ENCODE measurements around the gene CLEC14A. TPM values are rescaled to one million over a fixed set of nuclear protein-coding genes. Genes with fewer than 3 reads are reported as not detected.

CLEC14A gene
- total and polyA plus RNA-seq, 9 donors, result 19.5 to 29.9 (median 27.3) TPM

GRCh38 chr14:38252066-38252710, 3.7 kb downstream of the CLEC14A start:
- no CpG with 5 or more reads among the region's 4 CpGs for WGBS (ENCODE audit: insufficient coverage)
- Histone ChIP-seq H3K27ac (ENCODE audit: low read length) (no peak overlapping the region), H3K9me3 (replicated peaks; ENCODE audit: control insufficient read depth, low read depth, low read length) (no peaks in the 10 kb centered on the region), H3K27me3 (ENCODE audit: control insufficient read depth, insufficient read depth, low read length) (peaks cover 19% of the 10 kb centered on the region), H3K36me3 (ENCODE audit: control insufficient read depth, insufficient read depth, low read length) (no peaks in the 10 kb centered on the region), H3K4me1 (ENCODE audit: control insufficient read depth, insufficient read depth, low read length) (peaks cover 8% of the 10 kb centered on the region), H3K4me3 (ENCODE audit: low read length) (no peak overlapping the region)
- DNase-seq, result no peak

GRCh38 chr14:38250331-38250730, 5.6 kb downstream of the CLEC14A start:
- DNase-seq, result peak; percentile 5
- Histone ChIP-seq H3K27me3 (ENCODE audit: control insufficient read depth, insufficient read depth, low read length) (peaks cover 11% of the 10 kb centered on the region), H3K4me3 (ENCODE audit: low read length) (no peak overlapping the region), H3K36me3 (ENCODE audit: control insufficient read depth, insufficient read depth, low read length) (no peaks in the 10 kb centered on the region), H3K4me1 (ENCODE audit: control insufficient read depth, insufficient read depth, low read length) (peaks cover 6% of the 10 kb centered on the region), H3K9me3 (replicated peaks; ENCODE audit: control insufficient read depth, low read depth, low read length) (no peaks in the 10 kb centered on the region), H3K27ac (ENCODE audit: low read length) (no peak overlapping the region)

- H3K9me3 ChIP-seq (replicated peaks; ENCODE audit: control insufficient read depth, low read depth, low read length), result no peaks in the 10 kb centered on the region
- DNase-seq, result no peak
- no peak overlapping the region for H3K27ac ChIP-seq (ENCODE audit: low read length)
- H3K27me3 ChIP-seq (ENCODE audit: control insufficient read depth, insufficient read depth, low read length), result no peaks in the 10 kb centered on the region
- no CpG with 5 or more reads among the region's 3 CpGs for WGBS (ENCODE audit: insufficient coverage)
- H3K36me3 ChIP-seq (ENCODE audit: control insufficient read depth, insufficient read depth, low read length), result no peaks in the 10 kb centered on the region
- H3K4me1 ChIP-seq (ENCODE audit: control insufficient read depth, insufficient read depth, low read length), result no peaks in the 10 kb centered on the region
- H3K4me3 ChIP-seq (ENCODE audit: low read length), result no peak overlapping the region
These were observed 7.4 kb downstream of the CLEC14A start for GRCh38 chr14:38248321-38249028.

DNA sequence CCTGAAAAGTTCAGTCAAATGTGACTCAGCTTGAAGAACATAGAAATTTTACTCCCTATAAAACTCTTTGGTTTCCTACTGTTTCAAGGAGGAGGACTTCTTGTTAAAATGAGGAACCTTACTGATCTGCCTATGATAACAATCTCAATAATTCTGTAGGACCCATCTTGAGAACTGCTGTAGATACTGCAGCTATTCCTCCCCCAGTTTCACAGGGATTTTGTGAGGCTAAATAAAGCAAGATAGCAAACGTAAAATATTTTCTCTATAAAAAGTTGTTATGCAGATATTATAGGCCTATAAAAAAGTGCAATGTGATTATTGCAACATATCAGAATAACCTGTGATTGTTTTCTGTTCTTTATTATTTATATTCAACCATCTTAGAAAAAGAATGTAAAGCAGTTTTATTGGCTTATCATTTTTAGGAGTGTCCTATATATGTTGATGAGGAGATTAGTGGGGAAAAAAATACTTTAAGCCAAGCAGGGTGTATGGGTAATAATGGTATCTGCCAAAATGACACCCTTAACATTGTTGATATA, 12.1 kb downstream of the CLEC14A start:
- no CpG with 5 or more reads among the region's 1 CpG for WGBS (ENCODE audit: insufficient coverage)
- no peak overlapping the region for H3K4me3 ChIP-seq (ENCODE audit: low read length)
- H3K36me3 ChIP-seq (ENCODE audit: control insufficient read depth, insufficient read depth, low read length), result no peaks in the 10 kb centered on the region
- no peak for DNase-seq
- no peaks in the 10 kb centered on the region for H3K4me1 ChIP-seq (ENCODE audit: control insufficient read depth, insufficient read depth, low read length)
- H3K27me3 ChIP-seq (ENCODE audit: control insufficient read depth, insufficient read depth, low read length), result no peaks in the 10 kb centered on the region
- no peak overlapping the region for H3K27ac ChIP-seq (ENCODE audit: low read length)
- no peaks in the 10 kb centered on the region for H3K9me3 ChIP-seq (replicated peaks; ENCODE audit: control insufficient read depth, low read depth, low read length)

DNA sequence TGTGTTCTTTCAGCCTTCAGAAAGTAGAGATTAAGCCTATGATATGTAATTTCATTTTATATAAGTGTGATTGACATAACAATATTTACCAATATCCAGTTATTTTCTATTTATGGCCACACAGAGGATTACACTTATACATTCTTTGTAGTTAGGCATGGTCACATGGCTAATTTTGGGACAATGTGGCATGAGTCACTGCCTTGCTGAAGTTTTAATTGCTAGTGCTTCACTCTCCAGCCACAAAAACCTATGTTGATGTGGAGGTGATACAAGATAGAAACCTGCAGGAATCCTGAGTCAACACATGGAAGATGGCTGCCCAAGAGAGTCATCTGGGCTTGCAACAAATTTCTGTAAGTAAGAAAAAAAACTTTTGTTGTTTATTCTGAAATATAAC, 17.0 kb downstream of the CLEC14A start:
- no peaks in the 10 kb centered on the region for H3K4me1 ChIP-seq (ENCODE audit: control insufficient read depth, insufficient read depth, low read length)
- H3K27ac ChIP-seq (ENCODE audit: low read length), result no peak overlapping the region
- H3K27me3 ChIP-seq (ENCODE audit: control insufficient read depth, insufficient read depth, low read length), result no peaks in the 10 kb centered on the region
- H3K9me3 ChIP-seq (replicated peaks; ENCODE audit: control insufficient read depth, low read depth, low read length), result no peaks in the 10 kb centered on the region
- no peak overlapping the region for H3K4me3 ChIP-seq (ENCODE audit: low read length)
- no peaks in the 10 kb centered on the region for H3K36me3 ChIP-seq (ENCODE audit: control insufficient read depth, insufficient read depth, low read length)
- no peak for DNase-seq

DNA sequence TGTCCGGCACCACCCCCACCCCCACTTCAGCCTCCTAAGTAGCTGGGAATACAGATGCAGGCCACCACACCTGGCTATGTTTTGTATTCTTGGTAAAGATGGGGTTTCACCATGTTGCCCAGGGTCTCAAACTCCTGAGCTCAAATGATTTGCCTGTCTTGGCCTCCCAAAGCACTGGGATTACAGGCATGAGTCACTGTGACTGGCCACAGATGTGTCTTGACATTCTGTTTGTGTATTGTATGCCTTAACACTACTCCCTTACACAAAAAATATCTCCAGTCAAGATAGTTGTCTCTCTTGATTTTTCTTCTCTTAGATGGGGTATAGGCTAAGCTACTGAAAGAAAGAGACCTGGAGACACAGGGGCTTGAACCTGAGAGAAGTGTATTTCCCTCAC, 17.6 kb downstream of the CLEC14A start:
- WGBS (ENCODE audit: insufficient coverage), result no CpG with 5 or more reads among the region's 1 CpG

DNA sequence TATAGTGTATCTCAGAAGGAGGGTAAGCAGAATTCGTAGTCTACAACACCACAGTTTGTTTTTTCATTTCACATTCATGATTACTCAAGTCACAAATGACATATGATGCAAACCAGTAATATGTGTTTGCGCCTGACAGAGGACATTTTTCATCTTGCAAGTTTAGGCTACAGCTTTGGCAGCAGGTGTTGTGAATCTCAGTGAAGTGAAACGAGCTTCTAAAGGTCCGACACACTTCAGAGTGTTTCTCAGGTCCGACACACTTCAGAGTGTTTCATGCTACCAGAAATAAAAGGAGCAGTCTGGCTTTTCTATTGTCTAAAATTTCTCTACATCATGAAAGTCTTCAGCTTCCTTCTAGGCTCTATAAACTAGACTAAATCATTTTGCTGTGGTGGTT, 22.7 kb downstream of the CLEC14A start:
- H3K9me3 ChIP-seq (replicated peaks; ENCODE audit: control insufficient read depth, low read depth, low read length), result no peaks in the 10 kb centered on the region
- no peaks in the 10 kb centered on the region for H3K36me3 ChIP-seq (ENCODE audit: control insufficient read depth, insufficient read depth, low read length)
- no peak for DNase-seq
- no peak overlapping the region for H3K27ac ChIP-seq (ENCODE audit: low read length)
- no peaks in the 10 kb centered on the region for H3K4me1 ChIP-seq (ENCODE audit: control insufficient read depth, insufficient read depth, low read length)
- no peak overlapping the region for H3K4me3 ChIP-seq (ENCODE audit: low read length)
- WGBS (ENCODE audit: insufficient coverage), result 92% methylated on average over 3 of the region's 5 CpGs
- no peaks in the 10 kb centered on the region for H3K27me3 ChIP-seq (ENCODE audit: control insufficient read depth, insufficient read depth, low read length)

More for the DNA sequence above, 17.6 kb downstream of the CLEC14A start:
- no peak for DNase-seq
- H3K9me3 ChIP-seq (replicated peaks; ENCODE audit: control insufficient read depth, low read depth, low read length), result no peaks in the 10 kb centered on the region
- no peaks in the 10 kb centered on the region for H3K4me1 ChIP-seq (ENCODE audit: control insufficient read depth, insufficient read depth, low read length)
- H3K27me3 ChIP-seq (ENCODE audit: control insufficient read depth, insufficient read depth, low read length), result no peaks in the 10 kb centered on the region
- H3K36me3 ChIP-seq (ENCODE audit: control insufficient read depth, insufficient read depth, low read length), result no peaks in the 10 kb centered on the region
- H3K27ac ChIP-seq (ENCODE audit: low read length), result no peak overlapping the region
- no peak overlapping the region for H3K4me3 ChIP-seq (ENCODE audit: low read length)

DNA sequence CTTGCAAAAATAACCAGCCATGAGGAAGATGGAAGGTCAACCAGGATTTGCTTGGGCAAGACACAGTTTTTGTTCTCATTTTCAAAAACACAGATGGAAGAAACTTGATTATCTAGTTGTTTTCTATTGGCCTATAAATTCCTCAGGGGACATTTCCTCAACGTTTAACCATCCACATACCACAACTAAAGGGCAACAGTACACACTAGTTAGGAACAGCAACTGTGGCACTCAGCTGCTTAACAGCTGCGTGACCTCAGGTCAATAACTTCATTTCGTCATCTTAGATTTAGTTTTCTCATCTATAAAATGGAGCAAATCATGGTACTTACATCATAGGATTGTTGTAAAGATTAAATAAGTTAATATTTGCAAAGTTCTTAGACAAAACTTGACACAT, 29.5 kb downstream of the CLEC14A start:
- Histone ChIP-seq H3K27ac (ENCODE audit: low read length) (no peak overlapping the region), H3K9me3 (replicated peaks; ENCODE audit: control insufficient read depth, low read depth, low read length) (no peaks in the 10 kb centered on the region), H3K36me3 (ENCODE audit: control insufficient read depth, insufficient read depth, low read length) (no peaks in the 10 kb centered on the region), H3K4me3 (ENCODE audit: low read length) (no peak overlapping the region), H3K4me1 (ENCODE audit: control insufficient read depth, insufficient read depth, low read length) (no peaks in the 10 kb centered on the region), H3K27me3 (ENCODE audit: control insufficient read depth, insufficient read depth, low read length) (no peaks in the 10 kb centered on the region)
- no peak for DNase-seq
- WGBS (ENCODE audit: insufficient coverage), result no CpG with 5 or more reads among the region's 3 CpGs

GRCh38 chr14:38225946-38226345, 29.9 kb downstream of the CLEC14A start:
- no peak for DNase-seq
- whole genome bisulfite sequencing (ENCODE audit: insufficient coverage), result 60% methylated on average over 1 of the region's 2 CpGs
- Histone ChIP-seq H3K9me3 (replicated peaks; ENCODE audit: control insufficient read depth, low read depth, low read length) (no peaks in the 10 kb centered on the region), H3K4me3 (ENCODE audit: low read length) (no peak overlapping the region), H3K4me1 (ENCODE audit: control insufficient read depth, insufficient read depth, low read length) (no peaks in the 10 kb centered on the region), H3K36me3 (ENCODE audit: control insufficient read depth, insufficient read depth, low read length) (no peaks in the 10 kb centered on the region), H3K27me3 (ENCODE audit: control insufficient read depth, insufficient read depth, low read length) (no peaks in the 10 kb centered on the region), H3K27ac (ENCODE audit: low read length) (no peak overlapping the region)

DNA sequence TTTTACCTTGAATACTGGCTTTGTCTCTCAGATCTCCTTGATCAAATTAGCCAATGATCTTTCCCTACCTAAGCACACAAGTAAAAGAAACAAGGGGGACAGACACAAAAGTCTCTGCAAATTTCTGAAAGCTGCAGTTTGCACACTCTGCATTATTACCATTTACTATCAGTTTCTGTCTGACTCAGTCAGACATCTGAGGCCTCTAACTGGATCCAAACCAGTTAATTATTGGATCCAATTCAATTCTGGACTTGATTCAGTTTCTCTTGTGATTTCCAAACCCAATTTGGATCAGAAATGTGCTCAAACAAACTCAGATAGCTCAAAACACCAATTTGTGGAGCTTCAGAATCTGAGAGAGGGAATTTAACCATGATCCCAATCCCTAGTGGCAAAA, 31.6 kb downstream of the CLEC14A start:
- DNase-seq, result peak; percentile 35
- Histone ChIP-seq H3K36me3 (ENCODE audit: control insufficient read depth, insufficient read depth, low read length) (no peaks in the 10 kb centered on the region), H3K4me1 (ENCODE audit: control insufficient read depth, insufficient read depth, low read length) (no peaks in the 10 kb centered on the region), H3K27ac (ENCODE audit: low read length) (no peak overlapping the region), H3K9me3 (replicated peaks; ENCODE audit: control insufficient read depth, low read depth, low read length) (no peaks in the 10 kb centered on the region), H3K4me3 (ENCODE audit: low read length) (no peak overlapping the region), H3K27me3 (ENCODE audit: control insufficient read depth, insufficient read depth, low read length) (no peaks in the 10 kb centered on the region)

Measured in muscle of leg (tissue), 11 donors.